Spinal cord (tissue), 10 donors: Measurements from ENCODE around the gene HPRT1. TPM values are rescaled to one million over a fixed set of nuclear protein-coding genes. Genes with fewer than 3 reads are reported as not detected.

Source experiments
- DNase-seq, 6 donors: peaks; one replicate each; pipeline versions ENCODE4 v3.0.0 to v3.0.0-alpha.2; 2013 to 2015; ENCODE audit warnings: low spot score in 6 of 6, low read depth in 4 of 6
- H3K27ac ChIP-seq: one replicate; pipeline ENCODE4 v1.5.1; 2013; ENCODE audit warnings: low read depth, low read length, control low read depth
- H3K27me3 ChIP-seq: one replicate; pipeline ENCODE4 v1.6.1; 2013; ENCODE audit warnings: low read length; ENCODE audit not compliant: control insufficient read depth, insufficient read depth
- H3K36me3 ChIP-seq: one replicate; pipeline ENCODE4 v1.6.1; 2013; ENCODE audit warnings: low read length; ENCODE audit not compliant: control insufficient read depth, insufficient read depth
- H3K4me1 ChIP-seq: one replicate; pipeline ENCODE4 v1.6.1; 2013; ENCODE audit warnings: low read length; ENCODE audit not compliant: control insufficient read depth, insufficient read depth
- H3K4me3 ChIP-seq: one replicate; pipeline ENCODE4 v1.5.1; 2013; ENCODE audit warnings: low read depth, low read length, control low read depth
- H3K9me3 ChIP-seq: one replicate; pipeline ENCODE4 v1.6.1; 2013; ENCODE audit warnings: low read length; ENCODE audit not compliant: control insufficient read depth, insufficient read depth
- WGBS: methylation state at CpG from one replicate; pipeline ENCODE4 v1.1.5; 2013; ENCODE audit warnings: missing lambda C conversion rate; ENCODE audit not compliant: insufficient coverage; 5-methylcytosine and 5-hydroxymethylcytosine counted together
- polyA plus RNA-seq, 2 donors: library from polyadenylated mRNA; unstranded; fragments of 120-200 nt; gene quantifications; one replicate each; pipeline ENCODE4 v1.2.1, GENCODE V29; 2013; ENCODE audit not compliant: insufficient read length in 2 of 2
- small RNA-seq: library from RNA; depleted of rRNA; stranded (forward); fragments of <200 nt; gene quantifications from one replicate; pipeline ENCODE3, GENCODE V24; 2014; ENCODE audit warnings: low replicate concordance
- total RNA-seq, 2 donors: library from RNA; depleted of rRNA in 1 of 2; stranded (reverse); fragments of 120-200 nt in 1 of 2; fragments of >200 nt in 1 of 2; gene quantifications; one replicate each; pipeline versions ENCODE4 v1.2.3 to v1.2.4, GENCODE V29; 2013 to 2014
- donor health status: healthy.

Gene HPRT1
- total and polyA plus RNA-seq, 4 donors: 15.3 to 49.3 (median 42.2) TPM

GRCh38 chrX:134545510-134545909 lies 85.5 kb downstream of the HPRT1 start:
- Histone ChIP-seq H3K27ac (peak overlapping the region; percentile 2), H3K9me3 (no peaks in the 10 kb centered on the region), H3K36me3 (peaks cover 5% of the 10 kb centered on the region), H3K4me3 (peak overlapping the region; percentile 1), H3K4me1 (peaks cover 28% of the 10 kb centered on the region), H3K27me3 (peaks cover 61% of the 10 kb centered on the region)
- WGBS: 31% methylated on average over 9 of the region's 20 CpGs
- DNase-seq: no peak

GRCh38 chrX:134546187-134546586 lies 86.2 kb downstream of the HPRT1 start:
- Histone ChIP-seq H3K9me3 (no peaks in the 10 kb centered on the region), H3K27me3 (peaks cover 65% of the 10 kb centered on the region), H3K27ac (no peak overlapping the region), H3K36me3 (peaks cover 5% of the 10 kb centered on the region), H3K4me3 (peak overlapping the region; percentile 49), H3K4me1 (peaks cover 31% of the 10 kb centered on the region)
- DNase-seq: no peak
- 48% methylated on average over 35 of the region's 35 CpGs for WGBS

- peaks cover 5% of the 10 kb centered on the region for H3K36me3 ChIP-seq
- no peak for DNase-seq
- WGBS: 52% methylated on average over 6 of the region's 7 CpGs
- peaks cover 74% of the 10 kb centered on the region for H3K27me3 ChIP-seq
- no peak overlapping the region for H3K27ac ChIP-seq
- no peaks in the 10 kb centered on the region for H3K9me3 ChIP-seq
- peaks cover 31% of the 10 kb centered on the region for H3K4me1 ChIP-seq
- H3K4me3 ChIP-seq: peak overlapping the region; percentile 49
Observed at GRCh38 chrX:134547047-134547679, 87.2 kb downstream of the HPRT1 start.

GRCh38 chrX:134548257-134549201 lies 88.6 kb downstream of the HPRT1 start:
- H3K27me3 ChIP-seq: peaks cover 78% of the 10 kb centered on the region
- H3K27ac ChIP-seq: peak overlapping the region; percentile 85
- WGBS: 24% methylated on average over 21 of the region's 33 CpGs
- peak overlapping the region; percentile 49 for H3K4me3 ChIP-seq
- H3K36me3 ChIP-seq: peaks cover 5% of the 10 kb centered on the region
- H3K4me1 ChIP-seq: peaks cover 31% of the 10 kb centered on the region
- peak in 1 of 6 donors; percentile 31 for DNase-seq
- H3K9me3 ChIP-seq: no peaks in the 10 kb centered on the region

Small RNAs within 50 kb of the gene (small RNA-seq; reads per million reads assigned to genes)
- gene AC004383.1 (not detected), gene MIR450A1 (0.12 reads per million), gene MIR450A2 (1.0 reads per million, percentile 79 among the genes with 10 or more reads in this experiment), gene MIR450B (78.6 reads per million, percentile 98 among the genes with 10 or more reads in this experiment), gene MIR503 (9.6 reads per million, percentile 96 among the genes with 10 or more reads in this experiment), gene MIR542 (78.0 reads per million, percentile 98 among the genes with 10 or more reads in this experiment)

Other genes with a start within 250 kb of the HPRT1 start
- gene CCDC160, start 223.0 kb upstream of the HPRT1 start, total RNA-seq: 1 to 10 TPM; 4.2 to 7.4 TPM
- gene CCDC160, start 223.0 kb upstream of the HPRT1 start, polyA plus RNA-seq: 10 to 100 TPM in 1 of 2 donors, 1 to 10 TPM in 1; 7.6 to 12.1 TPM
- 10 to 100 TPM; 37.5 to 50.8 TPM for gene PHF6, start 86.9 kb upstream of the HPRT1 start, total RNA-seq
- 10 to 100 TPM; 33.6 to 40.3 TPM for gene PHF6, start 86.9 kb upstream of the HPRT1 start, polyA plus RNA-seq
- 1 to 10 TPM in 1 of 2 donors, under 1 TPM in 1; 0.59 to 1.4 TPM for gene PLAC1, start 198.3 kb downstream of the HPRT1 start, total RNA-seq
- under 1 TPM in 1 of 2 donors, not detected in 1; 0.74 TPM for gene PLAC1, start 198.3 kb downstream of the HPRT1 start, polyA plus RNA-seq